Natural killer cell (primary cell): Measurements from ENCODE around the gene CYP27A1. TPM values are rescaled to one million over a fixed set of nuclear protein-coding genes. Genes with fewer than 3 reads are reported as not detected.

Experiments used
- ATAC-seq, 3 donors: fragments of 150-1000 bp in 2 of 3; fragments of 200-7000 bp in 1 of 3; cut with Tn5 transposase; 1 replicate in 1 of 3; 2 replicates in 2 of 3; pipeline ENCODE4 v1.10.0; 2021; ENCODE audit warnings: mild to moderate bottlenecking in 2 of 3, moderate library complexity in 2 of 3
- DNase-seq, 2 donors: peaks; one replicate each; pipeline versions ENCODE4 v3.0.0 to v3.0.0-alpha.2; 2013 to 2021; ENCODE audit warnings: mixed read lengths in 1 of 2
- H3K27ac ChIP-seq: one replicate; pipeline ENCODE4 v1.5.1; 2013; ENCODE audit warnings: mild to moderate bottlenecking, low read length
- H3K27me3 ChIP-seq: one replicate; pipeline ENCODE4 v1.6.1; 2013; ENCODE audit warnings: low read length; ENCODE audit not compliant: control insufficient read depth, insufficient read depth
- H3K36me3 ChIP-seq: one replicate; pipeline ENCODE4 v1.6.1; 2013; ENCODE audit warnings: low read length; ENCODE audit not compliant: control insufficient read depth, insufficient read depth
- H3K4me1 ChIP-seq: one replicate; pipeline ENCODE4 v1.6.1; 2013; ENCODE audit warnings: low read length; ENCODE audit not compliant: control insufficient read depth, insufficient read depth
- H3K4me3 ChIP-seq: one replicate; pipeline ENCODE4 v1.5.1; 2013; ENCODE audit warnings: low read length
- H3K9me3 ChIP-seq: one replicate; pipeline ENCODE4 v1.6.1; 2013; ENCODE audit warnings: low read length; ENCODE audit not compliant: control insufficient read depth, insufficient read depth
- H3K27ac Mint-ChIP-seq, 2 donors: one replicate each; pipeline ENCODE4 v1.8.0; 2022; ENCODE audit warnings: mild to moderate bottlenecking in 2 of 2, mixed read lengths in 2 of 2, moderate library complexity in 1 of 2
- H3K27me3 Mint-ChIP-seq, 2 donors: one replicate each; pipeline ENCODE4 v1.8.0; 2022; ENCODE audit warnings: low read depth in 2 of 2, mixed read lengths in 2 of 2
- H3K36me3 Mint-ChIP-seq: one replicate; pipeline ENCODE4 v1.8.0; 2022; ENCODE audit warnings: mixed read lengths
- H3K4me1 Mint-ChIP-seq, 2 donors: one replicate each; pipeline ENCODE4 v1.8.0; 2022; ENCODE audit warnings: mixed read lengths in 2 of 2
- H3K4me3 Mint-ChIP-seq: one replicate; pipeline ENCODE4 v1.8.0; 2022; ENCODE audit warnings: mild to moderate bottlenecking, moderate library complexity, mixed read lengths
- H3K9me3 Mint-ChIP-seq, 2 donors: one replicate each; pipeline ENCODE4 v1.8.0; 2022; ENCODE audit warnings: mixed read lengths in 2 of 2
- WGBS: methylation state at CpG from one replicate; pipeline ENCODE4 v1.1.7; 2013; ENCODE audit warnings: missing lambda C conversion rate; ENCODE audit not compliant: insufficient coverage; 5-methylcytosine and 5-hydroxymethylcytosine counted together
- intact Hi-C: fragments of 100-400 bp; cut with micrococcal nuclease; formaldehyde crosslinking; loops from one replicate; pipeline ENCODE4 v1.14.2; 2022
- total RNA-seq, 4 donors: library from RNA; stranded (reverse); fragments of 120-200 nt in 1 of 4; gene quantifications; one replicate each; pipeline versions ENCODE4 v1.2.3 to v1.2.4, GENCODE V29; 2013 to 2022
- TF ChIP-seq, protein P1 (sequence below): fragments of 200-600 bp; IDR thresholded peaks from one replicate; pipeline ENCODE4 v1.8.0; 2022; ENCODE audit warnings: antibody characterized with exemption

Gene CYP27A1
- total RNA-seq, 3 donors from 2014 or later (not counting 1 experiment from before 2014, with no cell fraction given), result 0.61 to 1.6 TPM; not detected in 1

DNA sequence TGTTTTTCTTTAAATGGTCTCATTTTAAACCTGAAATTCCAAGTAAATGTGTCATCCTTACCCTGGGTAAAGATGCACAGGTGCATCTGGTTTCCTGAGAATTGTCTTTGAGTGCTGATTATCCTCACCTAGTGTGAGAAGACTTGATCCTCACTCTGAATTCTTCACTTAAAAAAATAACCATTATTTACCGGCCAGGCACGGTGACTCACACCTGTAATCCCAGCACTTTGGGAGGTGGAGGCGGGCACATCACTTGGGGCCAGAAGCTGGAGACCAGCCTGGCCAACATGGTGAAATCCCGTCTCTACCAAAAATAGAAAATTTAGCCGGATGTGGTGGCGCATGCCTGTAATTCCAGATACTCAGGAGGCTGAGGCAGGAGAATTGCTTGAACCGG is 67.8 kb downstream of the CYP27A1 start:
- intact Hi-C loops, result loop anchor here (10.0 kb wide), 1 partner anchor 575 kb away; the partner anchor contains the start of genes AAMP and PNKD

DNA sequence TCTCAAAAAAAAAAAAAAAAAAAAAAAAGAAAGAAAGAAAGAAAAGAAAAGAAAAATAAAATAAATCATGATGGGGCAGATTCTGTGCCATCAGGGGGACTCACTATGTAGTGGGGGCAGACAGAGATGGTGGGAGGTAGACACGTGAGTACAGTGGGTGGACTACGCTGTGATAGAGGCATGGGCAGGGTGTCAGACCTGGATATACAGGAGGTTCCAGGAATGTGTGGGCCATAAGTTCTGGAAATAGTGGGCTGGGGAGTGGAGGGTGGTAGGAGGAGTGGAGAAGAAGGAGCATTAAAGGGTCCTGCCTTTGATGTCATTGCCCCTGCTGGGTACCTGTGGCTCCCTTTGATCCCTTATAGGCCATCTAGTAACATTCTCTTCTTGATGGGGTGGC is 68.8 kb downstream of the CYP27A1 start:
- Mint-ChIP-seq H3K9me3 (no peaks in the 10 kb centered on the region), H3K4me3 (no peak overlapping the region), H3K36me3 (no peaks in the 10 kb centered on the region), H3K27me3 (peaks cover 30 to 32% of the 10 kb centered on the region in 2 donors), H3K4me1 (peaks cover 0 to 5% of the 10 kb centered on the region in 2 donors), H3K27ac (no peak overlapping the region)
- H3K27me3 ChIP-seq, result peaks cover 13% of the 10 kb centered on the region
- no peaks in the 10 kb centered on the region for H3K36me3 ChIP-seq
- WGBS, result 84% methylated on average over 2 of the region's 2 CpGs
- DNase-seq, result no peak
- H3K4me3 ChIP-seq, result no peak overlapping the region
- TF ChIP-seq, protein P1, sequence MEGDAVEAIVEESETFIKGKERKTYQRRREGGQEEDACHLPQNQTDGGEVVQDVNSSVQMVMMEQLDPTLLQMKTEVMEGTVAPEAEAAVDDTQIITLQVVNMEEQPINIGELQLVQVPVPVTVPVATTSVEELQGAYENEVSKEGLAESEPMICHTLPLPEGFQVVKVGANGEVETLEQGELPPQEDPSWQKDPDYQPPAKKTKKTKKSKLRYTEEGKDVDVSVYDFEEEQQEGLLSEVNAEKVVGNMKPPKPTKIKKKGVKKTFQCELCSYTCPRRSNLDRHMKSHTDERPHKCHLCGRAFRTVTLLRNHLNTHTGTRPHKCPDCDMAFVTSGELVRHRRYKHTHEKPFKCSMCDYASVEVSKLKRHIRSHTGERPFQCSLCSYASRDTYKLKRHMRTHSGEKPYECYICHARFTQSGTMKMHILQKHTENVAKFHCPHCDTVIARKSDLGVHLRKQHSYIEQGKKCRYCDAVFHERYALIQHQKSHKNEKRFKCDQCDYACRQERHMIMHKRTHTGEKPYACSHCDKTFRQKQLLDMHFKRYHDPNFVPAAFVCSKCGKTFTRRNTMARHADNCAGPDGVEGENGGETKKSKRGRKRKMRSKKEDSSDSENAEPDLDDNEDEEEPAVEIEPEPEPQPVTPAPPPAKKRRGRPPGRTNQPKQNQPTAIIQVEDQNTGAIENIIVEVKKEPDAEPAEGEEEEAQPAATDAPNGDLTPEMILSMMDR, result no peak
- peaks cover 2% of the 10 kb centered on the region for H3K4me1 ChIP-seq
- H3K9me3 ChIP-seq, result no peaks in the 10 kb centered on the region
- no peak overlapping the region for H3K27ac ChIP-seq
- no peak for ATAC-seq
- intact Hi-C loops, result loop anchor here (10.0 kb wide), 1 partner anchor 576 kb away; the partner anchor contains the start of genes AAMP and PNKD

More for the DNA sequence above, 67.8 kb downstream of the CYP27A1 start:
- H3K27me3 Mint-ChIP-seq, result peaks cover 20 to 22% of the 10 kb centered on the region in 2 donors
- Histone ChIP-seq H3K9me3 (no peaks in the 10 kb centered on the region), H3K36me3 (no peaks in the 10 kb centered on the region), H3K4me1 (peaks cover 2% of the 10 kb centered on the region), H3K4me3 (no peak overlapping the region), H3K27ac (no peak overlapping the region), H3K27me3 (peaks cover 13% of the 10 kb centered on the region)
- no peak overlapping the region for H3K4me3 Mint-ChIP-seq
- no peaks in the 10 kb centered on the region for H3K36me3 Mint-ChIP-seq
- H3K4me1 Mint-ChIP-seq, result peaks cover 0 to 5% of the 10 kb centered on the region in 2 donors
- ATAC-seq (no peak), DNase-seq (no peak)
- H3K9me3 Mint-ChIP-seq, result no peaks in the 10 kb centered on the region
- TF ChIP-seq, protein P1, result no peak
- no peak overlapping the region for H3K27ac Mint-ChIP-seq
- WGBS, result 76% methylated on average over 7 of the region's 7 CpGs

DNA sequence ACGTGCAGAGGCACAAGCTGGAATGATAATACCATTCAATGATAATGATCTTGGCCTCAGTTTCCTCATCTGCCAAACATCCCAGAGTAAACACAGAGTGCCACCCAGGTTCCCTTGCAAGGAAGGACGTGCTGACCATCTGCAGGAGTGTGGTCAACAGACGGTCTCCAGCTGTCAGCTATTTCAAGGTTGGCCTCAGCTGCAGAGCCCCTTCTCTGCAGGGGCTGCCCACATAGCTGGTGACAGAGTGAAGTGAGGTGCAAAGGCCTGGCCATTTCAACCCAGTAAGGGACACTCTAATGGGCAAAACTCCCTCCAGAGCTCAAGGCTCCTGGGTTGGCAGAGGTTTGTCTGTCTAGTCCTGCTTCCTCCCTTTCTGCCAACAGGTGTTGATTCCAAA is 69.3 kb downstream of the CYP27A1 start:
- peaks cover 35 to 37% of the 10 kb centered on the region in 2 donors for H3K27me3 Mint-ChIP-seq
- no peak overlapping the region for H3K27ac Mint-ChIP-seq
- DNase-seq, result no peak
- intact Hi-C loops, result loop anchor here (10.0 kb wide), 1 partner anchor 576 kb away; the partner anchor contains the start of genes AAMP and PNKD
- no peaks in the 10 kb centered on the region for H3K36me3 Mint-ChIP-seq
- Histone ChIP-seq H3K9me3 (no peaks in the 10 kb centered on the region), H3K4me1 (peaks cover 2% of the 10 kb centered on the region), H3K36me3 (no peaks in the 10 kb centered on the region), H3K27ac (no peak overlapping the region), H3K4me3 (no peak overlapping the region), H3K27me3 (peaks cover 17% of the 10 kb centered on the region)
- no peak for ATAC-seq
- no peak overlapping the region for H3K4me3 Mint-ChIP-seq
- TF ChIP-seq, protein P1, result no peak
- 60% methylated on average over 3 of the region's 3 CpGs for WGBS
- no peaks in the 10 kb centered on the region for H3K9me3 Mint-ChIP-seq
- H3K4me1 Mint-ChIP-seq, result peaks cover 0 to 9% of the 10 kb centered on the region in 2 donors
